HG03469 (cell line): ENCODE measurements around the gene HLA-E.
"Not testable (repeated sequence)": the region's sequence is repeated elsewhere in the genome, so short reads cannot be mapped to it uniquely, and the experiment has no call there.

Experiments used
- ATAC-seq: cut with Tn5 transposase; IDR thresholded peaks from one replicate; pipeline ENCODE4 v1.9.1; 2021; ENCODE audit warnings: mild to moderate bottlenecking, moderate library complexity, moderate number of reproducible peaks; ENCODE audit not compliant: unreplicated experiment

The HLA-E gene

GRCh38 chr6:30480536-30481156, 8.7 kb upstream of the HLA-E start:
- no peak for ATAC-seq

GRCh38 chr6:30481211-30481964, 7.9 kb upstream of the HLA-E start:
- no peak for ATAC-seq

- not testable (repeated sequence) for ATAC-seq
Measured at GRCh38 chr6:30481965-30482644, 7.2 kb upstream of the HLA-E start.

GRCh38 chr6:30483677-30484279, 5.5 kb upstream of the HLA-E start:
- ATAC-seq: no peak

- ATAC-seq: no peak
Measured at GRCh38 chr6:30485236-30485635, 4.1 kb upstream of the HLA-E start.

- ATAC-seq: no peak
Measured at GRCh38 chr6:30487926-30488325, 1.4 kb upstream of the HLA-E start.

- ATAC-seq: not testable (repeated sequence)
Measured at GRCh38 chr6:30488697-30489080, 620 bp upstream of the HLA-E start.

- no peak for ATAC-seq
Measured at GRCh38 chr6:30490026-30490876, 942 bp downstream of the HLA-E start.

GRCh38 chr6:30491291-30491953, 2.1 kb downstream of the HLA-E start:
- ATAC-seq: not testable (repeated sequence)

GRCh38 chr6:30491991-30492952, 3.0 kb downstream of the HLA-E start:
- ATAC-seq: no peak

GRCh38 chr6:30493643-30494250, 4.4 kb downstream of the HLA-E start:
- no peak for ATAC-seq

GRCh38 chr6:30494291-30494861, 5.1 kb downstream of the HLA-E start:
- no peak for ATAC-seq

GRCh38 chr6:30495060-30495459, 5.8 kb downstream of the HLA-E start:
- not testable (repeated sequence) for ATAC-seq

- ATAC-seq: no peak
Measured at GRCh38 chr6:30495993-30496392, 6.7 kb downstream of the HLA-E start.

GRCh38 chr6:30497261-30497599, 7.9 kb downstream of the HLA-E start:
- not testable (repeated sequence) for ATAC-seq

GRCh38 chr6:30497714-30498113, 8.4 kb downstream of the HLA-E start:
- ATAC-seq: no peak

- ATAC-seq: not testable (repeated sequence)
Measured at GRCh38 chr6:30498705-30499104, 9.4 kb downstream of the HLA-E start.
